ENCODE measurements around the gene BUB1. TPM values are rescaled to one million over a fixed set of nuclear protein-coding genes. Genes with fewer than 3 reads are reported as not detected.

Gene BUB1
- total and polyA plus RNA-seq, 2 donors (not counting 1 experiment from before 2014, with no cell fraction given) = 9.9 to 11.2 TPM

DNA sequence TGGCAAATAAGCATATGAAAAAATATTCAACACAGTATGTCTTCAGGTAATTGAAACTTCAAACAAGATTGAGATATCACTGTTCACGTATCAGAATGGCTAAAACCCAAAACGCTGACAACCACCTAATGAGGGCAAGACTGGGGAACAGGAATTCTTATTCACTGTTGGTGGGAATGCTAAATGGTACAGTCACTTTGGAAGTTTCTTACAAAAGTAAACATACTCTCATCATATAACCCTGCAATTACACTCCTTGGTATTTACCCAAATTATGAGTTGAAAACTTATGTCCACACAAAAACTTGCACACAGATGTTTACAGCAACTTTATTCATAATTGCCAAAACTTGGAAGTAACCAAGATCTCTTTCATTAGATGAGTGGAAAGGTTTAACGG, 30.1 kb downstream of the BUB1 start:
- H3K27ac ChIP-seq (ENCODE audit: insufficient read depth, low read length) = no peak overlapping the region
- H3K9ac ChIP-seq (ENCODE audit: insufficient read depth, low read length) = no peak overlapping the region
- H3K4me1 ChIP-seq (ENCODE audit: control insufficient read depth, extremely low read depth, insufficient read depth, low read length) = no peaks in the 10 kb centered on the region
- H3K4me2 ChIP-seq (ENCODE audit: extremely low read depth, insufficient read depth, low read length) = no peak overlapping the region
- H3K36me3 ChIP-seq (ENCODE audit: control insufficient read depth, insufficient read depth, low read length) = peaks cover 3% of the 10 kb centered on the region
- H2AFZ ChIP-seq (ENCODE audit: low read length) = no peak overlapping the region
- no peak overlapping the region for H3K4me3 ChIP-seq (replicated peaks in 1 of 4; ENCODE audit: control extremely low read depth in 1 of 4, insufficient read depth in 1 of 4, low read depth in 3 of 4, low read length in 4 of 4)
- TF ChIP-seq, protein P1, sequence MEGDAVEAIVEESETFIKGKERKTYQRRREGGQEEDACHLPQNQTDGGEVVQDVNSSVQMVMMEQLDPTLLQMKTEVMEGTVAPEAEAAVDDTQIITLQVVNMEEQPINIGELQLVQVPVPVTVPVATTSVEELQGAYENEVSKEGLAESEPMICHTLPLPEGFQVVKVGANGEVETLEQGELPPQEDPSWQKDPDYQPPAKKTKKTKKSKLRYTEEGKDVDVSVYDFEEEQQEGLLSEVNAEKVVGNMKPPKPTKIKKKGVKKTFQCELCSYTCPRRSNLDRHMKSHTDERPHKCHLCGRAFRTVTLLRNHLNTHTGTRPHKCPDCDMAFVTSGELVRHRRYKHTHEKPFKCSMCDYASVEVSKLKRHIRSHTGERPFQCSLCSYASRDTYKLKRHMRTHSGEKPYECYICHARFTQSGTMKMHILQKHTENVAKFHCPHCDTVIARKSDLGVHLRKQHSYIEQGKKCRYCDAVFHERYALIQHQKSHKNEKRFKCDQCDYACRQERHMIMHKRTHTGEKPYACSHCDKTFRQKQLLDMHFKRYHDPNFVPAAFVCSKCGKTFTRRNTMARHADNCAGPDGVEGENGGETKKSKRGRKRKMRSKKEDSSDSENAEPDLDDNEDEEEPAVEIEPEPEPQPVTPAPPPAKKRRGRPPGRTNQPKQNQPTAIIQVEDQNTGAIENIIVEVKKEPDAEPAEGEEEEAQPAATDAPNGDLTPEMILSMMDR (conservative IDR thresholded peaks at IDR 0.05 in 1 of 2, IDR thresholded peaks at IDR 0.05 in 1 of 2; ENCODE audit: low read depth in 1 of 2, low read length in 2 of 2) = no peak
- TF ChIP-seq EZH2 (IDR thresholded peaks at IDR 0.05; ENCODE audit: low read length, missing control alignments) = no peak
- H3K9me3 ChIP-seq (ENCODE audit: control insufficient read depth, insufficient read depth, low read depth, low read length) = no peaks in the 10 kb centered on the region
- peaks cover 2% of the 10 kb centered on the region for H3K79me2 ChIP-seq (ENCODE audit: control insufficient read depth, insufficient read depth, low read length)
- no peak for DNase-seq (ENCODE audit: low read depth in 2 of 2)
- H4K20me1 ChIP-seq (ENCODE audit: control insufficient read depth, extremely low read depth, insufficient read depth, low read length) = no peaks in the 10 kb centered on the region
- no peaks in the 10 kb centered on the region for H3K27me3 ChIP-seq (ENCODE audit: control insufficient read depth, insufficient read depth, low read length)

DNA sequence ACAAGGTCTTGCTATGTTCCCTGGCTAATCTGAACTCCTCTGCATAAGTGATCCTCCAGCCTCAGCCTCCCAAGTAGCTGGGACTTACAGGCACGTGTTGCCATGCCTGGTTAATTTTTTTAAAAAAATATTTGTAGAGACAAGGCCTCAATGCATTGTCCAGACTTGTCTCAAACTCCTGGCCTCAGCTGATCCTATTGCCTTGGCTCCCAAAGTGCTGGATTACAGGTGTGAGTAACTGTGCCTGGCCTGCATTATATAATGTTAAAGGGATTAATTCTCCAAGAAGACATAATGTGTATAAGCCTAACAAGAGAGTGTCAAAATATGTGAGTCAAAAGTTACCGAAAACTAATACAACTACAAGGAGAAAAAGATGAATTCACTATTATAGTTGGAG, 32.2 kb downstream of the BUB1 start:
- H3K9ac ChIP-seq (ENCODE audit: insufficient read depth, low read length) = no peak overlapping the region
- H2AFZ ChIP-seq (ENCODE audit: low read length) = no peak overlapping the region
- no peaks in the 10 kb centered on the region for H3K27me3 ChIP-seq (ENCODE audit: control insufficient read depth, insufficient read depth, low read length)
- H3K4me3 ChIP-seq (replicated peaks in 1 of 4; ENCODE audit: control extremely low read depth in 1 of 4, insufficient read depth in 1 of 4, low read depth in 3 of 4, low read length in 4 of 4) = no peak overlapping the region
- H3K79me2 ChIP-seq (ENCODE audit: control insufficient read depth, insufficient read depth, low read length) = peaks cover 2% of the 10 kb centered on the region
- no peak overlapping the region for H3K4me2 ChIP-seq (ENCODE audit: extremely low read depth, insufficient read depth, low read length)
- no peak overlapping the region for H3K27ac ChIP-seq (ENCODE audit: insufficient read depth, low read length)
- no peaks in the 10 kb centered on the region for H4K20me1 ChIP-seq (ENCODE audit: control insufficient read depth, extremely low read depth, insufficient read depth, low read length)
- H3K36me3 ChIP-seq (ENCODE audit: control insufficient read depth, insufficient read depth, low read length) = peaks cover 5% of the 10 kb centered on the region
- DNase-seq (ENCODE audit: low read depth in 2 of 2) = no peak
- H3K4me1 ChIP-seq (ENCODE audit: control insufficient read depth, extremely low read depth, insufficient read depth, low read length) = no peaks in the 10 kb centered on the region
- H3K9me3 ChIP-seq (ENCODE audit: control insufficient read depth, insufficient read depth, low read depth, low read length) = no peaks in the 10 kb centered on the region
- TF ChIP-seq, protein P1 (conservative IDR thresholded peaks at IDR 0.05 in 1 of 2, IDR thresholded peaks at IDR 0.05 in 1 of 2; ENCODE audit: low read depth in 1 of 2, low read length in 2 of 2) = no peak
- TF ChIP-seq EZH2 (IDR thresholded peaks at IDR 0.05; ENCODE audit: low read length, missing control alignments) = no peak

DNA sequence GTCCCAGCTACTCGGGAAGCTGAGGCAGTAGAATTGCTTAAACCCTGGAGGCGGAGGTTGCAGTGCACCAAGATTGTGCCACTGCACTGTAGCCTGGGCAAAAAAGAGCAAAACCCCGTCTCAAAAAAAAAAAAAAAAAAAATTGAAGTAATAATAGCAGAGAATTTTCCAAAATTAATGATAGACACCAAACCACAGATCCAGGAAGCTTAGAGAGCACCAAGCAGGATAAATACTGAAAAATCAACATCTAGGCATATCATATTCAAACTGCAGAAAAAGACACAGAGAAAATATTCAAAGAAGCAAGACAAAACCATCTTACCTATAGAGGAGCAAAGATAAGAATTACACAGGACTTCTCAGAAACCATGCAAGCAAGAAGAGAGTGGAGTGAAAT, 33.5 kb downstream of the BUB1 start:
- H3K27me3 ChIP-seq (ENCODE audit: control insufficient read depth, insufficient read depth, low read length) = no peaks in the 10 kb centered on the region
- H3K27ac ChIP-seq (ENCODE audit: insufficient read depth, low read length) = no peak overlapping the region
- no peaks in the 10 kb centered on the region for H4K20me1 ChIP-seq (ENCODE audit: control insufficient read depth, extremely low read depth, insufficient read depth, low read length)
- no peak for DNase-seq (ENCODE audit: low read depth in 2 of 2)
- H3K4me2 ChIP-seq (ENCODE audit: extremely low read depth, insufficient read depth, low read length) = no peak overlapping the region
- TF ChIP-seq EZH2 (IDR thresholded peaks at IDR 0.05; ENCODE audit: low read length, missing control alignments) = no peak
- TF ChIP-seq, protein P1 (conservative IDR thresholded peaks at IDR 0.05 in 1 of 2, IDR thresholded peaks at IDR 0.05 in 1 of 2; ENCODE audit: low read depth in 1 of 2, low read length in 2 of 2) = no peak
- H3K79me2 ChIP-seq (ENCODE audit: control insufficient read depth, insufficient read depth, low read length) = peaks cover 2% of the 10 kb centered on the region
- no peaks in the 10 kb centered on the region for H3K9me3 ChIP-seq (ENCODE audit: control insufficient read depth, insufficient read depth, low read depth, low read length)
- peaks cover 3% of the 10 kb centered on the region for H3K36me3 ChIP-seq (ENCODE audit: control insufficient read depth, insufficient read depth, low read length)
- no peak overlapping the region for H3K9ac ChIP-seq (ENCODE audit: insufficient read depth, low read length)
- no peak overlapping the region for H3K4me3 ChIP-seq (replicated peaks in 1 of 4; ENCODE audit: control extremely low read depth in 1 of 4, insufficient read depth in 1 of 4, low read depth in 3 of 4, low read length in 4 of 4)
- H3K4me1 ChIP-seq (ENCODE audit: control insufficient read depth, extremely low read depth, insufficient read depth, low read length) = no peaks in the 10 kb centered on the region
- no peak overlapping the region for H2AFZ ChIP-seq (ENCODE audit: low read length)
